GM18873 (cell line): ENCODE measurements around the gene PCK1.

ENCODE experiments used
- ATAC-seq: cut with Tn5 transposase; IDR thresholded peaks from one replicate; pipeline ENCODE4 v1.9.1; 2021; ENCODE audit warnings: mild to moderate bottlenecking, moderate library complexity, moderate number of reproducible peaks; ENCODE audit not compliant: unreplicated experiment, low FRiP score

PCK1 gene

GRCh38 chr20:57574954-57575353 is 14.0 kb downstream of the PCK1 start:
- ATAC-seq: no peak

GRCh38 chr20:57576002-57576401 is 15.1 kb downstream of the PCK1 start:
- no peak for ATAC-seq

GRCh38 chr20:57576617-57577550 is 16.0 kb downstream of the PCK1 start:
- no peak for ATAC-seq

GRCh38 chr20:57577679-57578475 is 17.0 kb downstream of the PCK1 start:
- no peak for ATAC-seq

- no peak for ATAC-seq
Observed at GRCh38 chr20:57578476-57579165, 17.7 kb downstream of the PCK1 start.

GRCh38 chr20:57579331-57579897 is 18.5 kb downstream of the PCK1 start:
- no peak for ATAC-seq

- no peak for ATAC-seq
Observed at GRCh38 chr20:57579898-57580447, 19.1 kb downstream of the PCK1 start.

GRCh38 chr20:57580478-57581201 is 19.7 kb downstream of the PCK1 start:
- no peak for ATAC-seq

- no peak for ATAC-seq
Observed at GRCh38 chr20:57581202-57582028, 20.5 kb downstream of the PCK1 start.

GRCh38 chr20:57582029-57582378 is 21.1 kb downstream of the PCK1 start:
- ATAC-seq: no peak

GRCh38 chr20:57582432-57583288 is 21.8 kb downstream of the PCK1 start:
- ATAC-seq: no peak

- no peak for ATAC-seq
Observed at GRCh38 chr20:57583289-57584257, 22.7 kb downstream of the PCK1 start.

- ATAC-seq: no peak
Observed at GRCh38 chr20:57584768-57585461, 24.0 kb downstream of the PCK1 start.

- ATAC-seq: no peak
Observed at GRCh38 chr20:57585466-57586213, 24.7 kb downstream of the PCK1 start.

GRCh38 chr20:57586370-57586793 is 25.5 kb downstream of the PCK1 start:
- ATAC-seq: no peak

GRCh38 chr20:57586943-57587277 is 26.0 kb downstream of the PCK1 start:
- no peak for ATAC-seq
